IMR-90 (cell line): Measurements from ENCODE around the gene CUX1. TPM values are rescaled to one million over a fixed set of nuclear protein-coding genes. Genes with fewer than 3 reads are reported as not detected.

Experiments used
- ATAC-seq: fragments of 200-7000 bp; cut with Tn5 transposase; 2 replicates; pipeline ENCODE4 v1.9.1; 2020; ENCODE audit warnings: low read depth, mild to moderate bottlenecking, moderate library complexity
- BruUV-seq: library from RNA; stranded (reverse); fragments of 400-500 nt; replicated peaks from 2 replicates; lab custom pipeline; 2021; lab: Mats Ljungman, UMichigan
- CTCF ChIA-PET: fragments of 300-600 bp; formaldehyde crosslinking; extraction: SDS; loops from one replicate; lab custom pipeline; 2021; ENCODE audit warnings: antibody characterized with exemption; lab: Yijun Ruan, JAX
- POLR2A ChIA-PET: fragments of 300-600 bp; sonication (Branson Sonifier 250); formaldehyde crosslinking; loops from one replicate; lab custom pipeline; 2022; ENCODE audit warnings: antibody characterized with exemption; ENCODE audit not compliant: unreplicated experiment; lab: Charles Lee
- DNase-seq: peaks from one replicate; pipeline ENCODE4 v3.0.0; 2013
- H2AFZ ChIP-seq: replicated peaks from 2 replicates; pipeline ENCODE3; 2013; ENCODE audit warnings: low read length, mild to moderate bottlenecking; ENCODE audit not compliant: poor library complexity
- H2AK5ac ChIP-seq: 2 replicates; pipeline ENCODE4 v1.6.1; 2013; ENCODE audit warnings: low read depth, low read length, inconsistent platforms
- H2AK9ac ChIP-seq: replicated peaks from 2 replicates; pipeline ENCODE3; 2013; ENCODE audit warnings: mild to moderate bottlenecking, low read depth, low read length, moderate library complexity; ENCODE audit not compliant: poor library complexity
- H2BK120ac ChIP-seq: 2 replicates; pipeline ENCODE4 v1.6.1; 2013; ENCODE audit warnings: low read depth, low read length, inconsistent platforms
- H2BK15ac ChIP-seq: 3 replicates; pipeline ENCODE4 v1.6.1; 2013; ENCODE audit warnings: low read depth, low read length, inconsistent platforms
- H2BK20ac ChIP-seq: 2 replicates; pipeline ENCODE4 v1.6.1; 2013; ENCODE audit warnings: low read depth, mild to moderate bottlenecking, inconsistent platforms, low read length, moderate library complexity
- H2BK5ac ChIP-seq: 2 replicates; pipeline ENCODE4 v1.6.1; 2013; ENCODE audit warnings: mild to moderate bottlenecking, low read depth, low read length, inconsistent platforms; ENCODE audit not compliant: poor library complexity, severe bottlenecking
- H3K14ac ChIP-seq: replicated peaks from 2 replicates; pipeline ENCODE4 v1.6.1; 2013; ENCODE audit warnings: low read depth, low read length, inconsistent platforms
- H3K18ac ChIP-seq: 2 replicates; pipeline ENCODE4 v1.6.1; 2013; ENCODE audit warnings: low read depth, low read length, control low read depth
- H3K23ac ChIP-seq: 2 replicates; pipeline ENCODE4 v1.6.1; 2013; ENCODE audit warnings: low read depth, low read length, inconsistent platforms
- H3K27ac ChIP-seq: 2 replicates; pipeline ENCODE4 v1.5.1; 2013; ENCODE audit warnings: mild to moderate bottlenecking, control low read depth, low read length; ENCODE audit not compliant: insufficient read depth
- H3K27me3 ChIP-seq: 2 replicates; pipeline ENCODE4 v1.6.1; 2013; ENCODE audit warnings: low read length; ENCODE audit not compliant: control insufficient read depth, insufficient read depth
- H3K36me3 ChIP-seq: 2 replicates; pipeline ENCODE4 v1.6.1; 2013; ENCODE audit warnings: low read length, mixed read lengths; ENCODE audit not compliant: control insufficient read depth, insufficient read depth
- H3K4ac ChIP-seq: 2 replicates; pipeline ENCODE4 v1.6.1; 2013; ENCODE audit warnings: low read depth, low read length, inconsistent platforms
- H3K4me1 ChIP-seq: 2 replicates; pipeline ENCODE4 v1.6.1; 2013; ENCODE audit warnings: low read length, mixed read lengths; ENCODE audit not compliant: control insufficient read depth, insufficient read depth
- H3K4me2 ChIP-seq: 2 replicates; pipeline ENCODE4 v1.6.1; 2013; ENCODE audit warnings: low read depth, mild to moderate bottlenecking, control low read depth, low read length, moderate library complexity
- H3K4me3 ChIP-seq: 2 replicates; pipeline ENCODE4 v1.5.1; 2013; ENCODE audit warnings: low read depth, mild to moderate bottlenecking, control low read depth, low read length, moderate library complexity; ENCODE audit not compliant: insufficient read depth
- H3K56ac ChIP-seq: 2 replicates; pipeline ENCODE4 v1.6.1; 2013; ENCODE audit warnings: low read length, inconsistent platforms; ENCODE audit not compliant: insufficient read depth; ENCODE audit errors: extremely low read depth
- H3K79me1 ChIP-seq, 2 experiments: 2 replicates each; pipeline ENCODE4 v1.6.1; 2013; ENCODE audit warnings: low read length in 2 of 2, inconsistent platforms in 1 of 2, low read depth in 1 of 2
- H3K9ac ChIP-seq: 2 replicates; pipeline ENCODE4 v1.6.1; 2013; ENCODE audit warnings: low read depth, low read length, control low read depth
- H3K9me1 ChIP-seq: 2 replicates; pipeline ENCODE4 v1.6.1; 2013; ENCODE audit warnings: low read length, inconsistent platforms; ENCODE audit not compliant: insufficient read depth
- H3K9me3 ChIP-seq: 2 replicates; pipeline ENCODE4 v1.6.1; 2013; ENCODE audit warnings: low read length; ENCODE audit not compliant: control insufficient read depth, insufficient read depth
- H4K20me1 ChIP-seq: 2 replicates; pipeline ENCODE4 v1.6.1; 2013; ENCODE audit warnings: low read length, inconsistent platforms; ENCODE audit not compliant: insufficient read depth
- H4K5ac ChIP-seq: 2 replicates; pipeline ENCODE4 v1.6.1; 2013; ENCODE audit warnings: mild to moderate bottlenecking, low read depth, low read length, control low read depth
- H4K8ac ChIP-seq, 2 experiments: 2 replicates each; pipeline ENCODE4 v1.6.1; 2013; ENCODE audit warnings: low read depth in 2 of 2, low read length in 2 of 2, control low read depth in 1 of 2, inconsistent platforms in 1 of 2
- H4K91ac ChIP-seq: 2 replicates; pipeline ENCODE4 v1.6.1; 2013; ENCODE audit warnings: low read depth, low read length, inconsistent platforms; ENCODE audit not compliant: insufficient read depth
- BHLHE40 ChIP-seq: fragments of 150-350 bp; IDR thresholded peaks from 2 replicates; pipeline ENCODE4 v1.6.1; 2016; ENCODE audit warnings: mild to moderate bottlenecking, low read depth, low read length
- CEBPB ChIP-seq: IDR thresholded peaks from 2 replicates; pipeline ENCODE4 v1.6.1; 2012; ENCODE audit warnings: low read depth, low read length, improper control_type of control experiment
- CHD1 ChIP-seq: IDR thresholded peaks from 2 replicates; pipeline ENCODE4 v1.6.1; 2012; ENCODE audit warnings: low read depth, low read length, improper control_type of control experiment
- CTCF ChIP-seq: conservative IDR thresholded peaks from 2 replicates; pipeline ENCODE4 v1.5.1; 2012; ENCODE audit warnings: mild to moderate bottlenecking, low read depth, low read length, improper control_type of control experiment
- ELK1 ChIP-seq: fragments of 150-350 bp; IDR thresholded peaks from 2 replicates; pipeline ENCODE4 v1.6.1; 2016; ENCODE audit warnings: low read depth, mild to moderate bottlenecking, low read length, moderate library complexity, borderline replicate concordance
- FOS ChIP-seq: fragments of 150-350 bp; IDR thresholded peaks from 2 replicates; pipeline ENCODE4 v1.6.1; 2016; ENCODE audit warnings: low read depth, low read length
- MAFK ChIP-seq: IDR thresholded peaks from 2 replicates; pipeline ENCODE4 v1.6.1; 2012; ENCODE audit warnings: low read depth, low read length, improper control_type of control experiment
- MAZ ChIP-seq: IDR thresholded peaks from 2 replicates; pipeline ENCODE4 v1.6.1; 2012; ENCODE audit warnings: low read depth, mild to moderate bottlenecking, low read length, improper control_type of control experiment, moderate library complexity, borderline replicate concordance
- MXI1 ChIP-seq: IDR thresholded peaks from 2 replicates; pipeline ENCODE4 v1.6.1; 2012; ENCODE audit warnings: low read depth, mild to moderate bottlenecking, low read length, moderate library complexity, borderline replicate concordance
- NFE2L2 ChIP-seq: fragments of 150-350 bp; IDR thresholded peaks from 2 replicates; pipeline ENCODE4 v1.6.1; 2016; ENCODE audit warnings: low read depth, mild to moderate bottlenecking, low read length
- RAD21 ChIP-seq: IDR thresholded peaks from 2 replicates; pipeline ENCODE4 v1.6.1; 2012; ENCODE audit warnings: low read length, improper control_type of control experiment
- RCOR1 ChIP-seq: IDR thresholded peaks from 2 replicates; pipeline ENCODE4 v1.6.1; 2012; ENCODE audit warnings: mild to moderate bottlenecking, low read length, improper control_type of control experiment; ENCODE audit not compliant: insufficient replicate concordance
- RFX5 ChIP-seq: IDR thresholded peaks from 2 replicates; pipeline ENCODE4 v1.8.0; 2012; ENCODE audit warnings: low read depth, mild to moderate bottlenecking, low read length, moderate library complexity
- SMC3 ChIP-seq: fragments of 150-350 bp; IDR thresholded peaks from 2 replicates; pipeline ENCODE4 v1.6.1; 2016; ENCODE audit warnings: low read depth, mild to moderate bottlenecking, antibody characterized with exemption, low read length, moderate library complexity
- USF2 ChIP-seq: fragments of 150-350 bp; IDR thresholded peaks from 2 replicates; pipeline ENCODE4 v1.6.1; 2017; ENCODE audit warnings: mild to moderate bottlenecking, antibody characterized with exemption, low read length, low read depth
- WGBS, 2 experiments: methylation state at CpG; one replicate each; pipeline versions ENCODE4 v1.1.5 to v1.1.7; 2013; ENCODE audit warnings: missing lambda C conversion rate in 2 of 2; ENCODE audit not compliant: insufficient read length in 1 of 2; ENCODE audit errors: extremely low coverage in 2 of 2; 5-methylcytosine and 5-hydroxymethylcytosine counted together
- dilution Hi-C: fragments of 300-500 bp; cut with HindIII; formaldehyde crosslinking; loops from one replicate; pipeline ENCODE4 v1.14.3; 2018; ENCODE audit warnings: low sequenced_read_pairs; ENCODE audit not compliant: unreplicated experiment
- in situ Hi-C: fragments of 300-500 bp; cut with MboI; formaldehyde crosslinking; loops from 3 replicates; pipeline ENCODE4 v1.14.3; 2019; ENCODE audit warnings: low sequenced_read_pairs, inconsistent platforms, mixed read lengths
- intact Hi-C: fragments of 100-400 bp; cut with micrococcal nuclease; formaldehyde crosslinking; loops from 2 replicates; pipeline ENCODE4 v1.10.0; 2022
- polyA plus RNA-seq, 3 experiments: library from polyadenylated mRNA; depleted of rRNA; stranded (reverse); fragments of >200 nt; gene quantifications; 2 replicates each; pipeline ENCODE4 v1.2.3, GENCODE V29; 2012; ENCODE audit warnings: low replicate concordance in 1 of 3
- total RNA-seq: library from RNA; depleted of rRNA; stranded (reverse); fragments of >200 nt; gene quantifications from 2 replicates; pipeline ENCODE4 v1.2.3, GENCODE V29; 2012

The CUX1 gene
- total and polyA plus RNA-seq, 2 of the 4 experiments (the other 2 are of a cell fraction), result 19.7 to 46.4 TPM

- Histone ChIP-seq H4K8ac (no peak overlapping the region), H3K79me1 (peaks cover 36 to 84% of the 10 kb centered on the region in 2 experiments), H3K9me1 (peaks cover 11% of the 10 kb centered on the region; the same call in 1 of the 2 replicates), H3K18ac (no peak overlapping the region), H4K5ac (no peak overlapping the region), H3K4me3 (no peak overlapping the region), H2AFZ (no peak overlapping the region), H2BK15ac (no peak overlapping the region), H2AK9ac (no peak overlapping the region), H3K27me3 (no peaks in the 10 kb centered on the region), H3K14ac (no peak overlapping the region), H2BK5ac (no peak overlapping the region), H3K9me3 (no peaks in the 10 kb centered on the region), H2AK5ac (peak overlapping the region; percentile 9; the same call in 1 of the 2 replicates), H3K27ac (no peak overlapping the region), H3K9ac (no peak overlapping the region), H3K4ac (no peak overlapping the region), H4K20me1 (peaks cover 18% of the 10 kb centered on the region; the same call in 1 of the 2 replicates), H2BK120ac (no peak overlapping the region), H2BK20ac (no peak overlapping the region), H3K23ac (no peak overlapping the region), H3K4me2 (no peak overlapping the region), H4K91ac (no peak overlapping the region), H3K4me1 (peaks cover 4% of the 10 kb centered on the region), H3K36me3 (no peaks in the 10 kb centered on the region), H3K56ac (no peak overlapping the region)
- in situ Hi-C loops, result no loop called here
- WGBS, 2 experiments, result no CpG with 5 or more reads among the region's 7 CpGs
- no TSS peak for BruUV-seq
- intact Hi-C loops, result no loop called here
- POLR2A ChIA-PET, result no interaction called here
- ATAC-seq, result no peak
- CTCF ChIA-PET, result no interaction called here
- dilution Hi-C loops, result no loop called here
- no peak for DNase-seq
- TF ChIP-seq MAZ (no peak), MXI1 (no peak), FOS (no peak), SMC3 (no peak), RAD21 (no peak), NFE2L2 (no peak), USF2 (no peak), ELK1 (no peak), CEBPB (no peak), MAFK (no peak), BHLHE40 (no peak), RCOR1 (no peak), CTCF (no peak), RFX5 (no peak), CHD1 (no peak)
These were observed 73.5 kb downstream of the CUX1 start for GRCh38 chr7:101890749-101891523.
